GM11168 (cell line): ENCODE results near the gene BBX.

Source experiments
- in situ Hi-C: fragments of 300-500 bp; cut with MboI; formaldehyde crosslinking; loops from one replicate; pipeline ENCODE4 v1.12.0; 2022; ENCODE audit warnings: low sequenced_read_pairs; ENCODE audit not compliant: unreplicated experiment

Gene BBX

DNA sequence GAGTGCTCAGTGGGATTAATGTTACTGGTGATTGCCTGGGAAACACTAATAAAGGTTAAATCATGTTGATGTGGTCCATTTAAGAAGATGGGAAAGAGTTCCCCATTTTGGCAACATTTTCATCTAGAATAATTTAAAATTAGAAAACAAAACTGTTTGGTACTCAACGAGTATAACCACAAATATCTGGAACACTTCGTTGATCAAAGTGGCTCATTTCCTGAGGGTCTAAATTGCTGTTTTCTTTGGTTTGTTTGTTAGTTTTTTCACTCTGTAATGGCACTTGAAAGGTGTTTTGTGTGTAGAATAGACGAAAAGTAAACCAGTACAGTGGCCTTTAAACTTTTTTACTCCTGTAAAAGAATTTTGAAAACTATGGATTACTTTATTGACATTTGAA lies 73.9 kb downstream of the BBX start:
- in situ Hi-C loops = loop anchor here (10.0 kb wide), 1 partner anchor 148 kb away; no protein-coding TSS in a partner anchor

GRCh38 chr3:107598926-107599771 lies 76.4 kb downstream of the BBX start:
- in situ Hi-C loops = loop anchor here (10.0 kb wide), 1 partner anchor 146 kb away; no protein-coding TSS in a partner anchor

DNA sequence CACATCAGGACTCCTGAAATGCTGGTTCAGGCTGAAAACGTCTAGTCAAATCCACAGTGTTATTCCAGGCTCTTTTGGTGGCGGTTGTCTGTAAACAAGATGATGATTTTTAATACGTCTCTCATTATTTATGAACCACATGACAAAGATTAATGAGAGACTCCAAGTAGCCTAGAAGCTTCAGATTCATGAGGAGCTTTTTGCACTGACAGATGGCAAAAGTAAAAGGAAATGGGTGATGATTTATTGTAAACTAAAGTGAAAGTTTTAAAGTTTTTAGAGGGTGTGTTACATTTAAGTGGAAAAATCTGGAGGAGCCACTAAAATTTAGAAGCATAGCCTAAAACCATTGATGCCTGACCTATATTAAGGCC lies 77.0 kb downstream of the BBX start:
- in situ Hi-C loops = loop anchor here (10.0 kb wide), 1 partner anchor 145 kb away; no protein-coding TSS in a partner anchor

DNA sequence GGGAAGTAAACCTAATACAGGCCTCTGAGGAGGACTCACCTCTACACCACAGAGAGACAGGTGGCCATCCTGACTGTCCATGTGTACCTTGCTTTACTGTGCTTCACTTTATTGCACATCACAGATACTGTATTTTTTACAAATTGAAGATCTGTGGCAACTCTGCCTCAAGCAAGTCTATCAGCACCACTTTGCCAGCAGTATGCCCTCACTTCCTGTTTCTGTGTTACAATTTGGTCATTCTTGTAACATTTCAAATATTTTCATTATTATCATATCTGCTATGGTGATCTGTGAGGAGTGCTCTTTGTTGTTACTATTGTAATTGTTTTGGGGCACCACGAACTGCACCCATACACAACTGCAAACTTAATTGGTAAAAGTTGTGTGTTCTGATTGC lies 78.0 kb downstream of the BBX start:
- in situ Hi-C loops = no loop called here

GRCh38 chr3:107604057-107604822 lies 81.5 kb downstream of the BBX start:
- in situ Hi-C loops = no loop called here

DNA sequence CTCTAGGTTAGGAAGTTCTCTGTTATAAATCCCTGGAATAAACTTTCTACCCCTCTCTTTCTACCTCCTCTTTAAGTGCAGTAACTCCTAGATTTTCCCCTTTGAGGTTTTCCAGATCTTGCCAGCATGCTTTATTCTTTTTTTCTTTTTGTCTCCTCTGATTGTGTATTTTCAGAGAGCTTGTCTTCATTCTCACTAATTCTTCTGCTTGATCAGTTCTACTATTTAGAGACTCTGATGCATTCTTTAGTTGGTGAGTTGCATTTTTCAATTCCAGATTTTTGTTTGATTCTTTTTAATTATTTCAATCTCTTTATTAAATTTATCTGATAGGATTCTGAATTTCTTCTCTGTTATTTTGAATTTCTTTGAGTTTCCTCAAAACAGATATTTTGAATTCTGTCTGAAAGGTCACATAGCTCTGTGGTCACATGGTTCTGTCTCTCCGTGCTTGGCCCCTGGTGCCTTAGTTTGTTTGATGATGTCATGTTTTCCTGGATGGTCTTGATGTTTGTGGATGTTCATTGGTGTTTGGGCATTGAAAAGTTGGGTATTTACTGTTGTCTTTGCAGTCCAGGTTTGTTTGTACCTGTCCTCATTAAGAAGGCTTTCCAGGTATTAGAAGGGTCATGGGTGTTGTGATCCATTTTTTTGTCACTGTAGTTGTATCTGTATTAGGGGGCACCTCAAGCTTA lies 89.2 kb downstream of the BBX start:
- in situ Hi-C loops = no loop called here

DNA sequence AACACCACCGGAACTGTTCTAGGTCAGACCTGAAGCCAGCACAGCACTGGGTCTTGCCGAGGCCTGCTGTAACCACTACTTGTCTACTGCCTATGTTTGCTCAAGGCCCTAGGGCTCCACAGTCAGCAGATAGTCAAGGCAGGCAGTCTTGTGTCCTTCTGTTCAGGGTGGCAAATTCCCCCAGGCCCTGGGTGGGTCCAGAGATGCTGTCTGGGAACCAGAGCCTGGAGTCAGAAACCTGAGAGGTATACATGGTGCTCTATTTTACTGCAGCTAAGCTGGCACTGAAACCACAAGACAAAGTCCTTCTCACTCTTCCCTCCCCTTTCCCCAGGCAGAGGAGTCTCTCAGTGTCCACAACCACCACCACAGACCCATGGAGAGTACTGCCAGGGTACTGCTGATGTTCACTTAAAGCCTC lies 89.9 kb downstream of the BBX start:
- in situ Hi-C loops = no loop called here

GRCh38 chr3:107619549-107619948 lies 96.8 kb downstream of the BBX start:
- in situ Hi-C loops = no loop called here

DNA sequence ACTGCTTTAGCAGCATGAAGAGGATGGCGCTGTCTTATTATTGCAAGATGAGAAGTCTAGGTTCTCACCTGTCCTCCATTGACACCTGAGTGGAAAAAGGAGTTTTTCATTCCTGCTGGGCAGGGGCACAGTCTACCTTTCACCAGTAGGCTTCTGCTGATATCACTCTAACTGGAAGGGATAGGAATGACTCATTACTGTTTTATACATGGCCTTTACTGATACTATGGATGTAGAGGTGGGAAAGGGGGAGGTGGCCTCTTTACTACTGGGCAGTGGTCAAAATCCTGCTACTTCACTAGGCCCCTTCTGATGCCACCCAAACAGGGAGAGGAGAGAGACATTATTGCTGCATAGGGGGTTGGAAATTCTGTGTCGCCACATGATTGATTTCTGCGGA lies 97.8 kb downstream of the BBX start:
- in situ Hi-C loops = no loop called here

GRCh38 chr3:107621465-107621864 lies 98.7 kb downstream of the BBX start:
- in situ Hi-C loops = no loop called here

GRCh38 chr3:107627962-107628542 lies 105.3 kb downstream of the BBX start:
- in situ Hi-C loops = no loop called here

- in situ Hi-C loops = no loop called here
Observed at GRCh38 chr3:107629566-107629965, 106.8 kb downstream of the BBX start.

DNA sequence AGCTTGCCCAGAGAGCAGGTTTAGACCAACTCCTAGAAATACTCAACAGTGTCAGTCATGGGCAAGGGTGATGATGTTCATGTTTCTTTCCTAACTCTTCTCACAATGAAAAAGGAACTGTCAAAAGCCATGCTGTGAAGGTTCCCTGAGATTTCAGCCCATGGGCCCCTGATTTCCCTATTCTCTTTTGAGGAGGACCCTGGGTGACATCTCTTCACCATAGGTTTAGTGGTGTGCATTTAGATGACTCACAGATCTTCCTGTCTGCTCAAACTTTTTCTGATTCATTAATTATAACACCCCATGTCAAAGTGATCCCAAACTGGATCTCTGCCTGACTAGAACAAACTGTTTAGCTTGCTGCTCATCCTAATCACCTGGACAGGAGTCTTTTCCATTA lies 108.0 kb downstream of the BBX start:
- in situ Hi-C loops = no loop called here

- in situ Hi-C loops = no loop called here
Observed at GRCh38 chr3:107632576-107632975, 109.8 kb downstream of the BBX start.

DNA sequence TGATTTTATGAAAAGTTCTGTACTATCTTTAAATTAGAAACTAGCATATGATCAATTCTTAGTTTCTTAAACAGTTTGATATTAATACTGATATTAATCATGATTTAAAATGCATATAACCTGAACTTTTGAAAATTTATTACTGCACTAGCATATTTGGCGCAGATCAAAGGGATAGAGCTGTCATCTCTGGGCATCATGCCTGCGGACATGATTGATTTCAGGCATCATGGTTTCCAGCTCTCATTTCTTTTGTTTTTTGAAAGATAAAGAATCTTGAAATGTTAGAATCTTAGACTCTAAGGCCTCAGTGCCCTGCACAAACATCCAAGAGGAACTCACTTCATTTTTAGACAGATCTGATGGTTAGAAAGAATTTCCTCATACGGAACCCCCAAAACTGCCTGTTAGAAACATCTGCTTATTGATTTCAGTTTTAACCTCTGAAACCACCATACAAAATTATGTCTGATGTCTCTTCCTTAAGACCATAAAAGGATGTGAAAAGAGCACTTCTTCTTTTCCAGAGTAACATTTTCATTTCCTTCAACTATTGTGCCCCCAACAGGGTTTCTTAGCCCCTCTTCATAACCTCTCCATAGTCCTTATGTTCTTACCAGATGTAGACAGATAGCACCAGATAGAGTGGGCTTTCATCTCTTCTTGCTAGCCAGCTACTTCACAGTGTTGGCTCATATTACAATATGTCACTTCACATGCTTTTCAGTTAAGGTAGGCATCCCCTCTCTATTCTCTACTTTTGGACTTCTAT lies 110.8 kb downstream of the BBX start:
- in situ Hi-C loops = no loop called here

GRCh38 chr3:107634099-107634489 lies 111.3 kb downstream of the BBX start:
- in situ Hi-C loops = no loop called here

DNA sequence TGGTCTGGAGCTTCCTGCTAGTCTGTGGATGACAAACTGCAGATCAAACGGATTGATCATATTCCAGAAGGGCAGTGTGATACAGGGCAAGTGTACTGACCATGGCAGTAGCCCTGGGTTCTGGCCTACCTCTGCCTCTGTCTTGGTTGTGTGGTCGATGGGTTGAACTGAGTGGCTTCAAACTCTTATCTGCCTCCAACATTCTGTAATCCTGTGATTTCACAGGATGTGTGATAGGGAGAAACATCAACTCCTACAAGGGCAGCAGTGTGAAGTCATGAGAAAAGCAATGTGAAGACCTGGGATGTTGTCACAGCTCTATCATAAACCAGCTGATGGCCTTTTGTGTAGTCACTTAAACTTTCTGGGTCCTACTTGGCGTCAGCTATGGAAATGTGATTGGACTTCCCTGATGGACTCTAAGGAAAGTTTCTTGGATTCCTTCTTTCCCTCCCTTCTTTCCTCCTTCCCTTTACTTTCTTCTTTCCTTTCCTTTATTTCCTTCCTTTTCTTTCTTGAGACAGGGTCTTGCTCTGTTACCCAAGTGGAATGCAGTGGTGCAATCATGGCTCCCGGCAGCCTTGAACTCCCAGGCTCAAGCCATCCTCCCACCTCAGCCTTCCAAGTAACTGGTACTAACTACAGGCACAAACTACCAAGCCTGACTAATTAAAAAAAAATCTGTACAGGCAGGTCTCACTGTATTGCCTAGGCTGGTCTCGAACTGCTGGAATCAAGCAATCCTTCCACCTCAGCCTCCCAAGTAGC lies 114.8 kb downstream of the BBX start:
- in situ Hi-C loops = no loop called here

DNA sequence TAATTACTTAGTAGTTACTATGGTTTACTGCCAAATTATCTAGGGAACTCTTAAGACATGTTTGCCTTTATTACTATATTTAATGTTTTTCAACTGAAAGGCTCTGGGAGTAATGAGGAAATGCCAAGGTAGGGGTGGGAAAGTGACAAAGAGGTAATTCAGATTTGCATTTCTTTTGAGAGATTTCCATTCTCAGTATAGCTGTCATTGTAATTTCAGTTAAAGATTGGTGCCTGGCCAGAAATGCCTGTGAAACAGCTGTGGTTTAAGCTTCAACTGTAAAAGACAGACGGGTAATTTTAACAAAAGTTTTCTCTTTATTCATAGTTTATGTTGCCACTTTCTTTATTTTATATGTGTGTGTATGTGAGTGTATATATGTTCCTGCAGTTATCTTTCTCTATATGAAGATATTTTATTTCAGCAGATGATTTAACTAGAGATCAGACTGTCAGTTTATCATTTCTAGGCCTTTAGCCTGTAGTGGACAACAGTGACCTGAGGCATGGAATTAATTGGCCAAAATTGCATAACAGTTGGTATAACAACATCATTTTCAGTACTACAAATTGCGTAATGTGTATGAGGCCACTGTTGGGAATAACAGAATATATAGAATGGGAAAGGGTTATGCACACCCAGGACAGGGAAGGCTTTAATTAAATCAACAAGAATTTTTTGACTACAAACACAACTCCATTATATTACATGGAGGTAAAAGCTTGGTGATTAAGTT lies 119.0 kb downstream of the BBX start:
- in situ Hi-C loops = no loop called here
